K562 (cell line): Measurements from ENCODE around the gene TBX10. TPM values are rescaled to one million over a fixed set of nuclear protein-coding genes. Genes with fewer than 3 reads are reported as not detected.

Experiments
- CBFA2T2 ChIP-seq: fragments of 450-650 bp; conservative IDR thresholded peaks from 2 replicates; pipeline ENCODE4 v1.6.1; 2017; ENCODE audit warnings: mild to moderate bottlenecking
- CBX1 ChIP-seq: sonication (generic); IDR thresholded peaks from 2 replicates; pipeline ENCODE4 v1.6.1; 2016; ENCODE audit warnings: antibody characterized with exemption, low read depth, mild to moderate bottlenecking
- COPS2 ChIP-seq: fragments of 450-650 bp; conservative IDR thresholded peaks from 2 replicates; pipeline ENCODE4 v1.6.1; 2016; ENCODE audit warnings: mild to moderate bottlenecking, moderate library complexity
- CREB3 ChIP-seq: fragments of 450-650 bp; conservative IDR thresholded peaks from 2 replicates; pipeline ENCODE4 v1.6.1; 2016; ENCODE audit warnings: missing genetic modification characterization, low read depth, mild to moderate bottlenecking, missing compliant biosample characterization, moderate library complexity
- ETS1 ChIP-seq: conservative IDR thresholded peaks from 2 replicates; pipeline ENCODE4 v1.6.1; 2011; ENCODE audit warnings: low read depth, mild to moderate bottlenecking, low read length; ENCODE audit not compliant: control insufficient read depth
- GMEB1 ChIP-seq: fragments of 250-450 bp; sonication (Bioruptor Pico); IDR thresholded peaks from 2 replicates; pipeline ENCODE4 v1.4.0; 2020; ENCODE audit warnings: mild to moderate bottlenecking
- HDGF ChIP-seq: fragments of 450-650 bp; IDR thresholded peaks from 2 replicates; pipeline ENCODE4 v1.6.1; 2016
- HOXB6 ChIP-seq: fragments of 250-450 bp; sonication (Bioruptor Pico); IDR thresholded peaks from 2 replicates; pipeline ENCODE4 v1.5.1; 2022; ENCODE audit warnings: mild to moderate bottlenecking, borderline replicate concordance
- ID3 ChIP-seq, 2 experiments: fragments of 250-450 bp in 1 of 2; fragments of 450-650 bp in 1 of 2; sonication (Bioruptor Pico) in 1 of 2; IDR thresholded peaks; 2 replicates each; pipeline versions ENCODE4 v1.6.1 to v1.8.0; 2016 to 2021; ENCODE audit warnings: mild to moderate bottlenecking in 2 of 2, moderate library complexity in 2 of 2, missing compliant biosample characterization in 1 of 2, missing genetic modification characterization in 1 of 2
- IFI16 ChIP-seq: fragments of 250-450 bp; sonication (Bioruptor Pico); IDR thresholded peaks from 2 replicates; pipeline ENCODE4 v2.1.2; 2022; ENCODE audit warnings: mild to moderate bottlenecking, inconsistent platforms
- NCOR1 ChIP-seq: fragments of 450-650 bp; IDR thresholded peaks from 2 replicates; pipeline ENCODE4 v1.6.1; 2016; ENCODE audit warnings: mild to moderate bottlenecking, moderate library complexity
- NFE2 ChIP-seq: IDR thresholded peaks from 2 replicates; pipeline ENCODE4 v1.6.1; 2014; ENCODE audit warnings: antibody characterized with exemption, low read depth
- PHF8 ChIP-seq: fragments of 200-600 bp; sonication (generic); IDR thresholded peaks from 2 replicates; pipeline ENCODE4 v1.6.1; 2012; ENCODE audit warnings: mixed run types, mild to moderate bottlenecking, inconsistent platforms, low read length, moderate library complexity, borderline replicate concordance
- RFX7 ChIP-seq: fragments of 250-450 bp; sonication (Bioruptor Pico); IDR thresholded peaks from 2 replicates; pipeline ENCODE4 v1.5.1; 2021; ENCODE audit warnings: mild to moderate bottlenecking
- SAFB2 ChIP-seq: fragments of 200-400 bp; formaldehyde crosslinking; IDR thresholded peaks from 2 replicates; pipeline ENCODE4 v1.6.1; 2018; ENCODE audit warnings: borderline replicate concordance, low read length, low read depth, moderate library complexity; ENCODE audit not compliant: severe bottlenecking
- SMAD1 ChIP-seq: fragments of 150-350 bp; IDR thresholded peaks from 2 replicates; pipeline ENCODE4 v1.6.1; 2014; ENCODE audit warnings: low read length, low read depth; ENCODE audit not compliant: partially characterized antibody
- SREBF2 ChIP-seq: sonication (generic); formaldehyde crosslinking; IDR thresholded peaks from 2 replicates; pipeline ENCODE4 v1.4.0; 2020; ENCODE audit warnings: mild to moderate bottlenecking, missing genetic modification reagents
- ZBTB33 ChIP-seq: sonication (generic); formaldehyde crosslinking; IDR thresholded peaks from 2 replicates; pipeline ENCODE4 v1.8.1; 2023; ENCODE audit warnings: mild to moderate bottlenecking, missing genetic modification reagents
- ZBTB7A ChIP-seq: IDR thresholded peaks from 2 replicates; pipeline ENCODE4 v1.6.1; 2011; ENCODE audit warnings: low read depth, mild to moderate bottlenecking, low read length, moderate library complexity, borderline replicate concordance; ENCODE audit not compliant: control insufficient read depth
- ZNF143 ChIP-seq: sonication (generic); formaldehyde crosslinking; IDR thresholded peaks from 2 replicates; pipeline ENCODE4 v1.9.0; 2022; ENCODE audit warnings: mild to moderate bottlenecking, missing genetic modification reagents
- ZNF311 ChIP-seq: fragments of 250-450 bp; sonication (Bioruptor Pico); IDR thresholded peaks from 2 replicates; pipeline ENCODE4 v1.4.0; 2020; ENCODE audit warnings: mild to moderate bottlenecking, moderate library complexity
- ZNF408 ChIP-seq: fragments of 250-450 bp; sonication (Bioruptor Pico); IDR thresholded peaks from 2 replicates; pipeline ENCODE4 v1.4.0; 2020; ENCODE audit warnings: low read depth, mild to moderate bottlenecking, moderate library complexity
- polyA plus RNA-seq, 8 experiments: library from polyadenylated mRNA; depleted of rRNA in 4 of 8; stranded (reverse) in 5 of 8; unstranded in 3 of 8; fragments of >200 nt; fragmentation: Nextera tagmentation in 2 of 8; fragmentation: Illumina TruSeq in 1 of 8; extraction: Ambion mirVana in 2 of 8; extraction: Trizol in 1 of 8; gene quantifications; 2 replicates each; pipeline versions ENCODE4 v1.2.1 to v1.2.3, GENCODE V29; 2011 to 2014; ENCODE audit warnings: inconsistent platforms in 1 of 8, missing spikeins in 1 of 8
- total RNA-seq, 7 experiments: library from RNA; depleted of rRNA in 6 of 7; stranded (reverse); fragments of >200 nt in 6 of 7; fragmentation: Illumina TruSeq in 2 of 7; extraction: Trizol in 2 of 7; gene quantifications; 2 replicates each; pipeline versions ENCODE4 v1.2.1 to v1.2.3, GENCODE V29; 2011 to 2021; ENCODE audit warnings: low replicate concordance in 1 of 7

TBX10 gene
- total and polyA plus RNA-seq, 9 of the 15 experiments (the other 6 are each of a cell fraction or from before 2014, with no cell fraction given): not detected

GRCh38 chr11:67632175-67632981 lies 7.2 kb downstream of the TBX10 start (continued):
- TF ChIP-seq ZBTB33 (0 out of 2 replicates have a peak, but pooled peaks have one; percentile 34), HOXB6 (CRISPR knock-in tag) (no peak), CREB3 (tag) (no peak), HDGF (no peak), SREBF2 (CRISPR knock-in tag) (no peak), CBX1 (peak; percentile 88; the same call in 1 of the 2 replicates), ZNF311 (CRISPR knock-in tag) (no peak), RFX7 (CRISPR knock-in tag) (no peak), IFI16 (CRISPR knock-in tag) (no peak), GMEB1 (CRISPR knock-in tag) (no peak), ZBTB7A (no peak), ETS1 (no peak), ZNF143 (CRISPR knock-in tag) (no peak), COPS2 (no peak), PHF8 (no peak), SMAD1 (no peak), SAFB2 (no peak), ID3 (CRISPR knock-in tag; IDR thresholded peaks at IDR 0.05) (no peak), ID3 (tag; IDR thresholded peaks at IDR 0.05) (no peak), CBFA2T2 (no peak), NCOR1 (no peak), ZNF408 (no peak), NFE2 (no peak)
